ENCODE results near the gene SNN.

GRCh38 chr16:11624205-11624604 is 44.0 kb upstream of the SNN start:
- TF ChIP-seq, protein P1, sequence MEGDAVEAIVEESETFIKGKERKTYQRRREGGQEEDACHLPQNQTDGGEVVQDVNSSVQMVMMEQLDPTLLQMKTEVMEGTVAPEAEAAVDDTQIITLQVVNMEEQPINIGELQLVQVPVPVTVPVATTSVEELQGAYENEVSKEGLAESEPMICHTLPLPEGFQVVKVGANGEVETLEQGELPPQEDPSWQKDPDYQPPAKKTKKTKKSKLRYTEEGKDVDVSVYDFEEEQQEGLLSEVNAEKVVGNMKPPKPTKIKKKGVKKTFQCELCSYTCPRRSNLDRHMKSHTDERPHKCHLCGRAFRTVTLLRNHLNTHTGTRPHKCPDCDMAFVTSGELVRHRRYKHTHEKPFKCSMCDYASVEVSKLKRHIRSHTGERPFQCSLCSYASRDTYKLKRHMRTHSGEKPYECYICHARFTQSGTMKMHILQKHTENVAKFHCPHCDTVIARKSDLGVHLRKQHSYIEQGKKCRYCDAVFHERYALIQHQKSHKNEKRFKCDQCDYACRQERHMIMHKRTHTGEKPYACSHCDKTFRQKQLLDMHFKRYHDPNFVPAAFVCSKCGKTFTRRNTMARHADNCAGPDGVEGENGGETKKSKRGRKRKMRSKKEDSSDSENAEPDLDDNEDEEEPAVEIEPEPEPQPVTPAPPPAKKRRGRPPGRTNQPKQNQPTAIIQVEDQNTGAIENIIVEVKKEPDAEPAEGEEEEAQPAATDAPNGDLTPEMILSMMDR (conservative IDR thresholded peaks at IDR 0.05; ENCODE audit: low read depth, low read length) = no peak
- no peak for TF ChIP-seq POLR2A (IDR thresholded peaks at IDR 0.05; ENCODE audit: low read depth, low read length)
- no peak for TF ChIP-seq RCOR1 (IDR thresholded peaks at IDR 0.05; ENCODE audit: insufficient replicate concordance, low read length)
- no peak for TF ChIP-seq RFX5 (IDR thresholded peaks at IDR 0.05; ENCODE audit: low read depth, low read length)
- TF ChIP-seq FOS (IDR thresholded peaks at IDR 0.05; ENCODE audit: low read depth, low read length) = no peak
- no peak for TF ChIP-seq BHLHE40 (IDR thresholded peaks at IDR 0.05; ENCODE audit: low read depth, low read length)
- TF ChIP-seq CHD1 (IDR thresholded peaks at IDR 0.05; ENCODE audit: low read depth, low read length) = no peak
